NCI-H510A treated with DMSO at 0.1 percent for 48 hours (cell line): ENCODE results near the gene KLF16.

Experiments
- DNase-seq: peaks from one replicate; lab custom pipeline; 2025; lab: John Stamatoyannopoulos, UW

The KLF16 gene

DNA sequence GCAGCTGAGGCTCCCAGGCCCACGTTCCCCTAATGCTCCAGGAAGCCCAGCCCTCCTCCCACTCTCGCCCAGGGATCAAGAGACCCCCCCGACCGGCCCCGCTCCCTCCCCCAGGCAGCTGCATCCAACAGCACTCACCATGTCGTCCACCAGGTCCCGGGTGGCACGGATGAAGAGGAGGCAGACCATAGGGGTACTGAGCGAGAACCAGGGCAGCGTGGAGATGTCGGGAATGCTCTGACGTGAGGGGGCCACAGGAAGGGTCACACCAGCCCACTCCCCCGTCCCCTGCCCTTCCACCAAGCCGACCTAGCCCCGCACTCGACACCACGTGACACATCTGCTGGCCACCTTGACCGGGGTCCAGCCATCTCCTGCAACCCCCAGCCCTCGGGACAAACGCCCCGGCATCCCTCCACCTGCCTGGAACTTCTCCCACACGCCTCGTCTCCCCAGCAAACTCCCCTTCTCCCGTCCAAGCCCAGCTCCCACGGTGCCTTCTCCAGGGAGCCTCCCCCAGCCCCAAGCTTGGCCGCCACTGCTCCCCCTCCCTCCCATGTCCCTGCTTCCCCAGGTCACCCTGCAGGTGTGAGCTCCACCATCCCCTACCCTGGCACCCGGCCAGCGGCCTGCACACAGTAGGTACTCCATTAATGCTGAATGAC is 56.2 kb downstream of the KLF16 start:
- DNase-seq: no peak

DNA sequence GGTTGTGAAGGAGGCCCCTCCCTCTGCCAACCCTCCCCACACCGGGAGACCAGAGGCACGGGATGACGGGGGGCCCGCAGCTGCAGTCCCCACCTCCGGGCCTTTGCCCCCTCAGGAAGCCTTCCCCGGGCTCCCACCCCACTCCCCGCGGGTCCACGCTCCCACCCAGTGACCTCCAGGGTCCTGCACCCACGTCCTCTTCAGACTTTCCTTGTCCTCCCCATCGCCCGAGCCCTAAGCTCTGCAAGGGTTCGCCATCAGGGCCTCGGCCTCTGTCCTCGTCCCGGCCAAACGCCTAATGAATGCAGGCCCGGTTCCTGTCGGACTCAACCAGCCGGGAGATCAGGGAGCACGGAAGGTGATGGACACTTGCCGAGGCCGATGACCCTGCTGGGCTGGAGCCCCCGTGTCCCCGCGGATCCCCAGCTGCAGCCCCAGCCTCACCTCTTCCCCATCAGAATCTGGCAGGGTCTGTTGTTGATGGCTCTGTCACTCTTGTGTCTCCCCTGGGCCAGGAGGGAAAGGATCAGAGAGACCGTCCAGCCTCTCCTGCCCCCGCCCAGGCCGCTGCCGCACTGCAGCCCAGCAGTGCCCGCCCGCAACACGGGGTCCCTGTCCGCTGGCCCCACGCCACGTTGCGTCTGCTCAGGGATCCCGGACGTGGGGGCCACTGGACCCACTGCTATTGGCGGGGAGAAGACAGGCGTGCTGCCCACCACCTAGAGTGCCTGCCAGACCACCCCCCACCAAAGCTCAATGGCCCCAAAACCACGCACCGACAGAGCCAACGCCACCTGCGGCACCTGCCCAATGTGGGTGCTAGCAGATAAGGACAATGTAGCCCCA is 57.0 kb downstream of the KLF16 start:
- DNase-seq: no peak

DNA sequence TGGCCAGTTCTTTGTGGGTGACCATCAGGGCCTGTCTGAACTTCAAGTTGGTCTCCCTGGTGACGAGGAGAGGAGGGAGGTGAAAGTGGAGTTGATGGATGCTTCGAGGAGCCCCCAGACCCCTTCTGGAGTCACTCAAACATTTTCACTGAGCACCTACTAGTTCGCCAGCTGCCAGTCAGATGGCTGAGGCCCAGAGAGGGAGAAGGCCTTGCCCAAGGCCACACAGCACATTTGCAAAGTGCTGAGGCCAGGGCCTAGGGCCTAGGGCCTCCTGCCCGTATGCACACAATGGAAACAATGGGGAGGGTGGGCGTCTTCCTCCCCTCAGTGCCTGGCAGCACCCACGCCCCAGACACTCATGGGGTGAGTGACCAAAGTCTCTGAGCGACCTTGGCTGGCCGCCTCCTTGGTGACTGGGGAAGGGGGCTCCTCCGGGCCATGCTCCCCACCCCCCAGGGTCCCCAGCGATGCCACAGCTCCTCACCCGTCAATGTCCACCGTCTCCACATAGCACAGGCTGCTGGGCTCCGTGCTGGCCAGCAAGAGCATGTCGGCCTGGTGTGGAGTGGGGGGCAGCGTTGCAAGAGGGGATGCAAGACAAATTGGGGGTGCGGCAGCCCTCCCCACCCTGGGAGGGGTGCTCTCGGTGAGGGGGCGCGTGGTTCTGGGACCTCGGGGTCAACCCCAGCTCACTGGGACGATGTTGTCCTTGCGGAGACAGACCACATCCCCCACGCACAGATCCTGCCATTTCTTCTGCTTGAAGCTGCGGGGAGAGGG is 57.8 kb downstream of the KLF16 start:
- no peak for DNase-seq

- no peak for DNase-seq
Measured at GRCh38 chr19:1804858-1805257, 58.5 kb downstream of the KLF16 start.
